Measurements from ENCODE around the gene ZNF653. TPM values are rescaled to one million over a fixed set of nuclear protein-coding genes. Genes with fewer than 3 reads are reported as not detected.
A peak's percentile ranks its signal among the peaks of the same experiment; 100 is the strongest.
"Not testable (repeated sequence)": the region's sequence is repeated elsewhere in the genome, so short reads cannot be mapped to it uniquely, and the experiment has no call there.

The ZNF653 gene
- total and polyA plus RNA-seq, 4 donors: 5.8 to 21.4 (median 16.0) TPM

- peaks cover 23% of the 10 kb centered on the region for H3K4me1 ChIP-seq (ENCODE audit: control insufficient read depth, insufficient read depth, low read length)
- peaks cover 65% of the 10 kb centered on the region for H3K36me3 ChIP-seq (ENCODE audit: control insufficient read depth, insufficient read depth, low read length)
- H3K9me3 ChIP-seq (ENCODE audit: control insufficient read depth, insufficient read depth, low read length): no peaks in the 10 kb centered on the region
- H3K27me3 ChIP-seq (ENCODE audit: control insufficient read depth, insufficient read depth, low read length): no peaks in the 10 kb centered on the region
- H3K27ac ChIP-seq (ENCODE audit: low read depth, low read length): no peak overlapping the region
- DNase-seq (ENCODE audit: low read depth in 4 of 6, low spot score in 6 of 6): no peak
- no peak overlapping the region for H3K4me3 ChIP-seq (ENCODE audit: low read depth, low read length)
- 98% methylated on average over 5 of the region's 9 CpGs for WGBS (ENCODE audit: insufficient coverage)
Measured at GRCh38 chr19:11437955-11438354, 67.7 kb downstream of the ZNF653 start.

- peak overlapping the region; percentile 96 for H3K4me3 ChIP-seq (ENCODE audit: low read depth, low read length)
- peaks cover 23% of the 10 kb centered on the region for H3K4me1 ChIP-seq (ENCODE audit: control insufficient read depth, insufficient read depth, low read length)
- 5% methylated on average over 19 of the region's 21 CpGs for WGBS (ENCODE audit: insufficient coverage)
- peaks cover 45% of the 10 kb centered on the region for H3K36me3 ChIP-seq (ENCODE audit: control insufficient read depth, insufficient read depth, low read length)
- H3K27me3 ChIP-seq (ENCODE audit: control insufficient read depth, insufficient read depth, low read length): no peaks in the 10 kb centered on the region
- H3K9me3 ChIP-seq (ENCODE audit: control insufficient read depth, insufficient read depth, low read length): no peaks in the 10 kb centered on the region
- no peak for DNase-seq (ENCODE audit: low read depth in 4 of 6, low spot score in 6 of 6)
- H3K27ac ChIP-seq (ENCODE audit: low read depth, low read length): peak overlapping the region; percentile 95
Measured at GRCh38 chr19:11435833-11436313, 69.8 kb downstream of the ZNF653 start.

DNA sequence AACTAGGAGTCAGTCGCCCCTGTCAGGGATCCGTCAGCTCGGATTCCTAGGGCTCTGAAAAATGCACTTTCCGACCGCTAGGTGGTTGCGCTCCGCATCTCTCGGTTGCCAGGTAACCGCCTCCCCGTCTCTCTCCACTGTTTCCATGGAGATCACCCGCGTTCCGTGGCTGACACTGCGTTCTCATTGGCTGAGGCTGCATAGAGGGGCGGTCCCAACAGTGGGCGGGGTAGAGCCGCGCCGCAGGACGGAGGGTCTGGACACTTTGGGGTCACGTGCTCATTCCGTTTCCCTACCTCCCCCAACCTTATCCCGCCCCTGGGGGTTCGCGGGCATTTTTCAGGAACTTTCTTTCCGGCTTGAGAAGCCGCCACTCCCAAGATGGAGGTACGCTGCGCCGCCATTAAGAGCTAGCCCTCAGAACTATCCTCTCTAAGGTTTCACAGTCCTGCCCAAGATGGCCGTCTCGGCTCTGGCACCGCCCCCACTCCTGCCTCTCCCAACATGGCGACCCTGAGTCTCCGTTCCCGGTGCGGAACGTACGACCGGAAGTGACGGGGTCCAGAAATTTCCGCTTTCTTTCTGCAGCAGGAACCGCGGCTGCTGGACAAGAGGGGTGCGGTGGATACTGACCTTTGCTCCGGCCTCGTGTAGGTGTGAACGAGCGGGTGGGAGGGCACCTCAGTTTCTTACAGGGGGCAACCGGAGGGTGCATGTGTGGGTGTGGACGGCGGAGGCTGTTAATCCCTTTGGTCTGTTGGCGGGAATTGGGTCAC, 70.4 kb downstream of the ZNF653 start, which contains the start of the genes ODAD3 and PRKCSH:
ODAD3 (minus strand) TSS at position 65 of the 776 bp plus-strand sequence. CDS start 105 bp downstream, outside the sequence.
PRKCSH (plus strand) TSS at position 579 of the 776 bp plus-strand sequence. CDS start 483 bp downstream, outside the sequence.
- peak; percentile 98 to 100 (median 100) for DNase-seq (ENCODE audit: low read depth in 4 of 6, low spot score in 6 of 6)
- H3K4me1 ChIP-seq (ENCODE audit: control insufficient read depth, insufficient read depth, low read length): peaks cover 23% of the 10 kb centered on the region
- under 1% methylated on average over 53 of the region's 53 CpGs for WGBS (ENCODE audit: insufficient coverage)
- H3K9me3 ChIP-seq (ENCODE audit: control insufficient read depth, insufficient read depth, low read length): no peaks in the 10 kb centered on the region
- H3K4me3 ChIP-seq (ENCODE audit: low read depth, low read length): peak within 1 kb of the TSS; percentile 96
- peaks cover 38% of the 10 kb centered on the region for H3K36me3 ChIP-seq (ENCODE audit: control insufficient read depth, insufficient read depth, low read length)
- H3K27me3 ChIP-seq (ENCODE audit: control insufficient read depth, insufficient read depth, low read length): no peaks in the 10 kb centered on the region
- peak within 1 kb of the TSS; percentile 95 for H3K27ac ChIP-seq (ENCODE audit: low read depth, low read length)

DNA sequence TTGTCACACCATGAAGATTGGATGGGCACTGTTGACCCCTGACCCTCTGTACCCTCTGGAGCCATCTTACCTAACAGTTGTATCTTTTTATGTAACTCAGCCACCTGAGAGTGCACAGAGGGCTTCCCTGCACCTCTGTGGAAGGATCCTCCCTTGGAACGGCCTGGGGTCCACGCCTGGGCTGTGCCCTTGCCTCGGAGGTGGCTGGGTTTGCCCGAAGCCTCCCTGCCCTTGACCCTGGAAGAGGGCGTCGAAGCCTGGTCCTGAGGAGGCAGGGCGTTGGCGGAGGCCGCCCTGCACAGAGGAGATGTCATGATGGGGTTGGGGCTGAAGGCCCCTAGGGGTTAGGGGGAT, 71.0 kb downstream of the ZNF653 start:
- Histone ChIP-seq H3K27ac (ENCODE audit: low read depth, low read length) (peak overlapping the region; percentile 95), H3K4me3 (ENCODE audit: low read depth, low read length) (peak overlapping the region; percentile 96), H3K36me3 (ENCODE audit: control insufficient read depth, insufficient read depth, low read length) (peaks cover 33% of the 10 kb centered on the region), H3K4me1 (ENCODE audit: control insufficient read depth, insufficient read depth, low read length) (peaks cover 23% of the 10 kb centered on the region), H3K9me3 (ENCODE audit: control insufficient read depth, insufficient read depth, low read length) (no peaks in the 10 kb centered on the region), H3K27me3 (ENCODE audit: control insufficient read depth, insufficient read depth, low read length) (no peaks in the 10 kb centered on the region)
- DNase-seq (ENCODE audit: low read depth in 4 of 6, low spot score in 6 of 6): no peak
- WGBS (ENCODE audit: insufficient coverage): 6% methylated on average over 9 of the region's 9 CpGs

GRCh38 chr19:11433526-11433925, 72.1 kb downstream of the ZNF653 start:
- H3K9me3 ChIP-seq (ENCODE audit: control insufficient read depth, insufficient read depth, low read length); DNase-seq (ENCODE audit: low read depth in 4 of 6, low spot score in 6 of 6); H3K27me3 ChIP-seq (ENCODE audit: control insufficient read depth, insufficient read depth, low read length); H3K27ac ChIP-seq (ENCODE audit: low read depth, low read length); H3K4me3 ChIP-seq (ENCODE audit: low read depth, low read length): not testable (repeated sequence)
- WGBS (ENCODE audit: insufficient coverage): 100% methylated on average over 2 of the region's 3 CpGs
- Histone ChIP-seq H3K36me3 (ENCODE audit: control insufficient read depth, insufficient read depth, low read length) (peaks cover 21% of the 10 kb centered on the region), H3K4me1 (ENCODE audit: control insufficient read depth, insufficient read depth, low read length) (peaks cover 23% of the 10 kb centered on the region)

Small RNA genes within 50 kb of the gene (small RNA-seq; reads per million reads assigned to genes)
- gene MIR7974 (ENCODE audit: low replicate concordance): not detected
- gene RN7SL833P (ENCODE audit: low replicate concordance): 0.95 reads per million, percentile 78 among the genes with 10 or more reads in this experiment

Other genes starting within 250 kb of the ZNF653 start
- 10 to 100 TPM; 16.5 to 42.7 TPM for gene DOCK6, start 243.3 kb downstream of the ZNF653 start, total RNA-seq
- 10 to 100 TPM; 51.8 to 71.2 TPM for gene DOCK6, start 243.3 kb downstream of the ZNF653 start, polyA plus RNA-seq (ENCODE audit: insufficient read length in 2 of 2)
- not detected for gene TSPAN16, start 209.7 kb downstream of the ZNF653 start, total RNA-seq
- under 1 TPM in 1 of 2 donors, not detected in 1; 0.36 TPM for gene TSPAN16, start 209.7 kb downstream of the ZNF653 start, polyA plus RNA-seq (ENCODE audit: insufficient read length in 2 of 2)
- gene RAB3D, start 166.2 kb downstream of the ZNF653 start, total RNA-seq: 10 to 100 TPM; 14.2 to 27.0 TPM
- 10 to 100 TPM; 13.2 to 17.5 TPM for gene RAB3D, start 166.2 kb downstream of the ZNF653 start, polyA plus RNA-seq (ENCODE audit: insufficient read length in 2 of 2)
- gene TMEM205, start 159.6 kb downstream of the ZNF653 start, total RNA-seq: 100 to 1,000 TPM in 1 of 2 donors, 10 to 100 TPM in 1; 59.3 to 161 TPM
- gene TMEM205, start 159.6 kb downstream of the ZNF653 start, polyA plus RNA-seq (ENCODE audit: insufficient read length in 2 of 2): 100 to 1,000 TPM; 120 to 125 TPM
- 10 to 100 TPM; 14.9 to 37.6 TPM for gene CCDC159, start 159.3 kb downstream of the ZNF653 start, total RNA-seq
- gene CCDC159, start 159.3 kb downstream of the ZNF653 start, polyA plus RNA-seq (ENCODE audit: insufficient read length in 2 of 2): 10 to 100 TPM; 40.4 to 52.2 TPM
- gene PLPPR2, start 150.4 kb downstream of the ZNF653 start, total RNA-seq: 10 to 100 TPM; 30.4 to 30.7 TPM
- gene PLPPR2, start 150.4 kb downstream of the ZNF653 start, polyA plus RNA-seq (ENCODE audit: insufficient read length in 2 of 2): 100 to 1,000 TPM; 183 to 215 TPM
- 1 to 10 TPM in 1 of 2 donors, under 1 TPM in 1; 0.50 to 2.6 TPM for gene SWSAP1, start 131.2 kb downstream of the ZNF653 start, total RNA-seq
- 1 to 10 TPM; 2.3 to 2.5 TPM for gene SWSAP1, start 131.2 kb downstream of the ZNF653 start, polyA plus RNA-seq (ENCODE audit: insufficient read length in 2 of 2)
- gene EPOR, start 121.5 kb downstream of the ZNF653 start, total RNA-seq: 1 to 10 TPM; 4.0 to 6.3 TPM
- 1 to 10 TPM; 5.9 to 8.0 TPM for gene EPOR, start 121.5 kb downstream of the ZNF653 start, polyA plus RNA-seq (ENCODE audit: insufficient read length in 2 of 2)
- 1 to 10 TPM; 1.5 to 4.7 TPM for gene RGL3, start 86.5 kb downstream of the ZNF653 start, total RNA-seq
- 1 to 10 TPM; 8.0 to 9.9 TPM for gene RGL3, start 86.5 kb downstream of the ZNF653 start, polyA plus RNA-seq (ENCODE audit: insufficient read length in 2 of 2)
- gene ODAD3, start 70.7 kb downstream of the ZNF653 start, total RNA-seq: 1 to 10 TPM in 1 of 2 donors, under 1 TPM in 1; 0.79 to 5.3 TPM
- gene ODAD3, start 70.7 kb downstream of the ZNF653 start, polyA plus RNA-seq (ENCODE audit: insufficient read length in 2 of 2): 1 to 10 TPM; 5.2 to 7.1 TPM
- 100 to 1,000 TPM in 1 of 2 donors, 10 to 100 TPM in 1; 55.9 to 132 TPM for gene PRKCSH, start 70.2 kb downstream of the ZNF653 start, total RNA-seq
- gene PRKCSH, start 70.2 kb downstream of the ZNF653 start, polyA plus RNA-seq (ENCODE audit: insufficient read length in 2 of 2): 100 to 1,000 TPM; 226 to 290 TPM
- 10 to 100 TPM; 25.8 to 69.0 TPM for gene ELAVL3, start 24.8 kb downstream of the ZNF653 start, total RNA-seq
- 100 to 1,000 TPM; 147 to 153 TPM for gene ELAVL3, start 24.8 kb downstream of the ZNF653 start, polyA plus RNA-seq (ENCODE audit: insufficient read length in 2 of 2)
- gene ECSIT, start 23.3 kb upstream of the ZNF653 start, total RNA-seq: 10 to 100 TPM; 31.1 to 42.8 TPM
- 10 to 100 TPM; 71.0 to 77.8 TPM for gene ECSIT, start 23.3 kb upstream of the ZNF653 start, polyA plus RNA-seq (ENCODE audit: insufficient read length in 2 of 2)
- gene CNN1, start 33.0 kb upstream of the ZNF653 start, total RNA-seq: 10 to 100 TPM in 1 of 2 donors, 1 to 10 TPM in 1; 3.7 to 11.2 TPM
- 1 to 10 TPM; 3.6 to 4.2 TPM for gene CNN1, start 33.0 kb upstream of the ZNF653 start, polyA plus RNA-seq (ENCODE audit: insufficient read length in 2 of 2)
- gene ELOF1, start 53.4 kb upstream of the ZNF653 start, total RNA-seq: 10 to 100 TPM; 18.3 to 59.7 TPM
- 10 to 100 TPM; 75.0 to 79.8 TPM for gene ELOF1, start 53.4 kb upstream of the ZNF653 start, polyA plus RNA-seq (ENCODE audit: insufficient read length in 2 of 2)
- gene ACP5, start 71.8 kb upstream of the ZNF653 start, total RNA-seq: 1 to 10 TPM; 4.4 to 8.0 TPM
- gene ACP5, start 71.8 kb upstream of the ZNF653 start, polyA plus RNA-seq (ENCODE audit: insufficient read length in 2 of 2): 1 to 10 TPM in 1 of 2 donors, under 1 TPM in 1; 0.70 to 1.5 TPM
- gene ZNF627, start 91.6 kb upstream of the ZNF653 start, total RNA-seq: 10 to 100 TPM; 43.2 to 43.3 TPM
- gene ZNF627, start 91.6 kb upstream of the ZNF653 start, polyA plus RNA-seq (ENCODE audit: insufficient read length in 2 of 2): 10 to 100 TPM; 30.2 to 32.5 TPM
- gene ZNF823, start 233.1 kb upstream of the ZNF653 start, total RNA-seq: 10 to 100 TPM; 16.0 to 26.1 TPM
- 1 to 10 TPM; 4.8 to 5.5 TPM for gene ZNF823, start 233.1 kb upstream of the ZNF653 start, polyA plus RNA-seq (ENCODE audit: insufficient read length in 2 of 2)

All from spinal cord (tissue), 10 donors.